Suppressor macrophage treated with lipopolysaccharide for 1 hour (primary cell): ENCODE measurements around the gene MDFIC.

Experiments
- DNase-seq, 3 donors: peaks; one replicate each; pipeline ENCODE4 v3.0.0-alpha.2; 2020 to 2022

The MDFIC gene

GRCh38 chr7:115043605-115044004 is 121.7 kb downstream of the MDFIC start:
- DNase-seq, result no peak

- DNase-seq, result no peak
Measured at GRCh38 chr7:115044224-115044623, 122.3 kb downstream of the MDFIC start.

GRCh38 chr7:115047958-115048720 is 126.2 kb downstream of the MDFIC start:
- DNase-seq, result no peak

- DNase-seq, result no peak
Measured at GRCh38 chr7:115052706-115053105, 130.8 kb downstream of the MDFIC start.

GRCh38 chr7:115054478-115055065 is 132.7 kb downstream of the MDFIC start:
- peak in 2 of 3 donors; percentile 3 to 22 for DNase-seq

GRCh38 chr7:115056019-115056418 is 134.1 kb downstream of the MDFIC start:
- no peak for DNase-seq

- DNase-seq, result no peak
Measured at GRCh38 chr7:115058726-115059125, 136.8 kb downstream of the MDFIC start.

GRCh38 chr7:115059321-115059720 is 137.4 kb downstream of the MDFIC start:
- no peak for DNase-seq

GRCh38 chr7:115060095-115060870 is 138.4 kb downstream of the MDFIC start:
- DNase-seq, result peak; percentile 46 to 74 (median 71)

- no peak for DNase-seq
Measured at GRCh38 chr7:115066050-115066449, 144.2 kb downstream of the MDFIC start.

- no peak for DNase-seq
Measured at GRCh38 chr7:115066634-115067033, 144.7 kb downstream of the MDFIC start.

GRCh38 chr7:115068220-115068619 is 146.3 kb downstream of the MDFIC start:
- no peak for DNase-seq
